Small intestine (tissue), 7 donors: ENCODE measurements around the gene C9orf72. TPM values are rescaled to one million over a fixed set of nuclear protein-coding genes. Genes with fewer than 3 reads are reported as not detected.

ENCODE experiments used
- DNase-seq, 2 donors: peaks; one replicate each; pipeline versions ENCODE4 v3.0.0 to v3.0.0-alpha.2; 2013
- FAIRE-seq: peaks from 2 replicates; lab custom pipeline; 2012; peaks lifted over from hg19 to GRCh38; lab: Jason Lieb, UNC
- H3K27ac ChIP-seq, 3 donors: one replicate each; pipeline ENCODE4 v1.5.1; 2013; ENCODE audit warnings: low read length in 2 of 3, mild to moderate bottlenecking in 2 of 3, control low read depth in 1 of 3, inconsistent platforms in 1 of 3, low read depth in 1 of 3, moderate library complexity in 1 of 3
- H3K27me3 ChIP-seq, 3 donors: one replicate each; pipeline ENCODE4 v1.6.1; 2013; ENCODE audit warnings: low read length in 3 of 3, inconsistent platforms in 1 of 3; ENCODE audit not compliant: control insufficient read depth in 3 of 3, insufficient read depth in 3 of 3
- H3K36me3 ChIP-seq, 3 donors: one replicate each; pipeline ENCODE4 v1.6.1; 2013; ENCODE audit warnings: low read length in 3 of 3, inconsistent platforms in 1 of 3, low read depth in 1 of 3, mild to moderate bottlenecking in 1 of 3, moderate library complexity in 1 of 3; ENCODE audit not compliant: control insufficient read depth in 3 of 3, insufficient read depth in 2 of 3
- H3K4me1 ChIP-seq, 3 donors: one replicate each; pipeline ENCODE4 v1.6.1; 2013; ENCODE audit warnings: low read length in 2 of 3, inconsistent platforms in 1 of 3, low read depth in 1 of 3, mild to moderate bottlenecking in 1 of 3, moderate library complexity in 1 of 3; ENCODE audit not compliant: control insufficient read depth in 3 of 3, insufficient read depth in 2 of 3
- H3K4me3 ChIP-seq, 3 donors: one replicate each; pipeline ENCODE4 v1.5.1; 2013; ENCODE audit warnings: low read length in 3 of 3, control low read depth in 1 of 3, inconsistent platforms in 1 of 3, low read depth in 1 of 3, mild to moderate bottlenecking in 1 of 3, moderate library complexity in 1 of 3
- H3K9me3 ChIP-seq, 2 donors: one replicate each; pipeline ENCODE4 v1.6.1; 2013; ENCODE audit warnings: low read depth in 1 of 2, low read length in 1 of 2; ENCODE audit not compliant: control insufficient read depth in 2 of 2, insufficient read depth in 1 of 2
- WGBS, 3 donors: extraction: QIAGEN DNeasy Blood & Tissue Kit; methylation state at CpG; one replicate each; pipeline ENCODE4 v1.1.7; 2013; 5-methylcytosine and 5-hydroxymethylcytosine counted together
- polyA plus RNA-seq, 4 donors: library from polyadenylated mRNA; stranded (reverse) in 3 of 4; unstranded in 1 of 4; fragments of 200-250 nt in 3 of 4; fragments of 120-200 nt in 1 of 4; gene quantifications; one replicate each; pipeline versions ENCODE4 v1.2.1 to v1.2.3, GENCODE V29; 2013
- donor health status: healthy with polysubstance abuse.
- donor health status: control.
- donor health status: control.
- donor health status: Bipolar disorder and iron deficiency.
- donor health status: healthy.

C9orf72 gene
- polyA plus RNA-seq, 4 donors = 4.2 to 27.6 (median 5.3) TPM

DNA sequence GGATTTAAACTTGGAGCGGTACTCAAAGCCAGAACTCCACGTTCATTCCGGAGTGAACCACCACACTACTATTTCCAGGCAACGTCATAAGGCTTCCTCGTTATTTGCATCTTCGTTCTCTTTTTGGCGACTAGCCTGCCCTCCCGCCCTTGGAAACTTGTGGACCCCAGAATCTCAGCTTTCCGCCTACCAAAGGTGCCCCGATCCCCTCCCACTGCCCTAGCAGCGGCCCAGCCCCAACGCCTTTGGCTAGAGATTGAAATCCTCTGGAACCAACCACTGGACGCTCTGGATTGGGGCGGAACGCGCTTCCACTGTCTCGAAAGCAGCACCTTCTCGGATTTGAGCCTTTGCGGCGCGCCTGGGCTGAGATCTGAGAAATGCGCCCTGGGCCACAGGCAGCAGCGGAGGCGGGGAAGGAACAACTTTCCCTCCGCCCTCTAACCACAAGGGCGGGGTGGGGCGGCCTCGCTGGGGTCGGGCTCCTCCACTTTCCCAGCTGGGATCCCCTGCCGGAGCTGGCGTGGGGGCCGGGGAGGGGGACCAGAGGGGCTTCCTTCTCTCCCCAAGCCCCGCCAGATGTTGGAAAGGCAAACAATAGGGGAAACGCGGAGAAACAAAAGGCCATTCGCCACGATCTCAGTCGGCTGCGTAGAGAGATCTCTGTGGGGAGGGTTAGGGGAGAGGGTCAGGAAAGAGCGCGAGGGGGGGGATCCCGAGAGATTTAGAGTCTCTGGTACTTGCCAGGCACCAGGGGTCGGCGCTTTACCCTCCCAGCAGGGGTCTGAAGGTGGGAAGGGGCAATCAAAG lies 45.0 kb downstream of the C9orf72 start:
- peak overlapping the region; percentile 75 to 89 (median 82) for H3K4me3 ChIP-seq
- peaks cover 0 to 8% (median 2%) of the 10 kb centered on the region in 3 donors for H3K4me1 ChIP-seq
- peaks cover 0 to 3% (median 2%) of the 10 kb centered on the region in 3 donors for H3K36me3 ChIP-seq
- peak overlapping the region; percentile 86 to 96 (median 94) for H3K27ac ChIP-seq
- H3K9me3 ChIP-seq = no peaks in the 10 kb centered on the region
- DNase-seq = peak; percentile 86 to 91
- FAIRE-seq = no peak
- no peaks in the 10 kb centered on the region for H3K27me3 ChIP-seq
- 0 to 5% (median 2%) methylated on average over 43 to 44 of the region's 44 CpGs for WGBS, 3 donors

DNA sequence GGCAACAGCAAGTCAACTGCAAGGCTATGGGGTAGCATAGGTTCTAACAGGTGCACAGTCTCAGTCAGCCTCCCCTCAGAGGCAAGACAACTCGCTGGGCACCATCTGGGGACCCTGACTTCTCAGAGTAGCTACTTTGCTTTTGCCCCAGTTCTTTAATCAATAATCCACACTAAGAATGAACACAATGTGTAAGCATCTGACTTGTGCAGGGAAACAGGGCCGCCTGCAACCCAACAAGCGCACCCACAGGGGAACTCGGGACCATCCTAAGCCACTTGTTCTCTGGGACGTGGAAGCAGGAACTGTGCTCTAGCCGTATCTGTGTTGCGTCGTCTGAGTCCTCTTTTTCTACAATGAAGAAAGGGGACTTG lies 45.6 kb downstream of the C9orf72 start:
- FAIRE-seq (no peak), DNase-seq (no peak)
- H3K36me3 ChIP-seq = peaks cover 0 to 3% (median 2%) of the 10 kb centered on the region in 3 donors
- H3K27ac ChIP-seq = peak overlapping the region; percentile 71 to 96 (median 94)
- no peaks in the 10 kb centered on the region for H3K27me3 ChIP-seq
- H3K4me1 ChIP-seq = peaks cover 0 to 8% (median 2%) of the 10 kb centered on the region in 3 donors
- 30 to 41% (median 38%) methylated on average over 8 of the region's 8 CpGs for WGBS, 3 donors
- H3K9me3 ChIP-seq = no peaks in the 10 kb centered on the region
- peak overlapping the region; percentile 75 to 89 (median 82) for H3K4me3 ChIP-seq

DNA sequence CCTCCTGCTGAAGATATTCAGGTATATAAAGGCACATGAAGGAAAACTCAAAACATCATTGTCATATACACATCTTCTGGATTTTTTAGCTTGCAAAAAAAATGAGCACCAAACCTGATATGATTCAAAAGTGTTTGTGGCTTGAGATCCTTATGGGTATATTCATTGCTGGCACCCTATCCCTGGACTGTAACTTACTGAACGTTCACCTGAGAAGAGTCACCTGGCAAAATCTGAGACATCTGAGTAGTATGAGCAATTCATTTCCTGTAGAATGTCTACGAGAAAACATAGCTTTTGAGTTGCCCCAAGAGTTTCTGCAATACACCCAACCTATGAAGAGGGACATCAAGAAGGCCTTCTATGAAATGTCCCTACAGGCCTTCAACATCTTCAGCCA lies 49.0 kb downstream of the C9orf72 start, which contains the start of gene IFNK:
IFNK (plus strand) TSS at position 55 of the 400 bp plus-strand sequence; CDS start at position 102, 47 bp downstream.
- FAIRE-seq = no peak

DNA sequence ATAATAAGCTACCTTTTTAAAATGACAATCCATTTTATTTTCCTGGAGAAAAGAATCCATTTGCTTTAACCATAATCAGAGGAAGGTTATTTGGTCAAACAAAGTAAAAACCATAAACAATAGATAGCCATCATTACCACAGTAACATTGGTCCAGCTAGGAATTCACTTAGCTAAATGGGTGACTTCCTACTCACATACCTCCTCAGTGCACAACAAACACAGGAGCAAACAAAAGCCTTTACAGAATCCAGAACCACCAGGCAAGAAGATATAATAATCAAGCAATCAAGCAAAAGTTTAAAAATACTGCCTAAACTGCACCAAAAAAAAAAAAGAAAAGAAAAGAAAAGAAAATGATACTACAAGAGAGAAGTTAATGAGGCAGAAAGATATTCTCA lies 50.1 kb downstream of the C9orf72 start:
- Histone ChIP-seq H3K9me3 (no peaks in the 10 kb centered on the region), H3K4me3 (no peak overlapping the region), H3K36me3 (peaks cover 0 to 8% (median 3%) of the 10 kb centered on the region in 3 donors), H3K4me1 (peaks cover 0 to 4% (median 0%) of the 10 kb centered on the region in 3 donors), H3K27me3 (no peaks in the 10 kb centered on the region), H3K27ac (no peak overlapping the region)
- no peak for DNase-seq
- no peak for FAIRE-seq

More for the DNA sequence above, 49.0 kb downstream of the C9orf72 start, which contains the start of gene IFNK:
- Histone ChIP-seq H3K4me1 (peaks cover 0 to 4% (median 0%) of the 10 kb centered on the region in 3 donors), H3K36me3 (peaks cover 0 to 8% (median 3%) of the 10 kb centered on the region in 3 donors), H3K27me3 (no peaks in the 10 kb centered on the region), H3K4me3 (no peak within 1 kb of the TSS), H3K9me3 (no peaks in the 10 kb centered on the region), H3K27ac (no peak within 1 kb of the TSS)
- 78 to 84% (median 83%) methylated on average over 2 of the region's 2 CpGs for WGBS, 3 donors
- DNase-seq = no peak

DNA sequence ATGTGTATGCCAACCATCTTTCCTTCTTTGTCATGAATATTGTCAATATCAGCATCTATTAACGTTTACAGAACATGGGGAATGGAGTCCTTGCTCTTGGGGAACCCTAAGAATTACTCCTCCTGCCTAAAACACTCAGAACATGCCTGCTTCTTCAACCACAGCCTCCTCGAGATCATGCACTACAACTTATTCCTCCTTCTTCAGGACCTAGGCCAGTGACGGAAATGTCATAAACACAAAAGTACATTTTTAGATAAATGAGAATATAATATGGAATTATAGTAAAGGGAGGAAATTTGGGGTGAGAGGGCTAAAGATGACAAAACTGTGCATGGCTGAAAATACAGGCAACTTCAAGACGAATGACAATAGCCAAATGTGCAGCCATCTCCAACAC lies 52.3 kb downstream of the C9orf72 start:
- DNase-seq = no peak
- 82 to 89% (median 86%) methylated on average over 4 of the region's 4 CpGs for WGBS, 3 donors
- FAIRE-seq = no peak

DNA sequence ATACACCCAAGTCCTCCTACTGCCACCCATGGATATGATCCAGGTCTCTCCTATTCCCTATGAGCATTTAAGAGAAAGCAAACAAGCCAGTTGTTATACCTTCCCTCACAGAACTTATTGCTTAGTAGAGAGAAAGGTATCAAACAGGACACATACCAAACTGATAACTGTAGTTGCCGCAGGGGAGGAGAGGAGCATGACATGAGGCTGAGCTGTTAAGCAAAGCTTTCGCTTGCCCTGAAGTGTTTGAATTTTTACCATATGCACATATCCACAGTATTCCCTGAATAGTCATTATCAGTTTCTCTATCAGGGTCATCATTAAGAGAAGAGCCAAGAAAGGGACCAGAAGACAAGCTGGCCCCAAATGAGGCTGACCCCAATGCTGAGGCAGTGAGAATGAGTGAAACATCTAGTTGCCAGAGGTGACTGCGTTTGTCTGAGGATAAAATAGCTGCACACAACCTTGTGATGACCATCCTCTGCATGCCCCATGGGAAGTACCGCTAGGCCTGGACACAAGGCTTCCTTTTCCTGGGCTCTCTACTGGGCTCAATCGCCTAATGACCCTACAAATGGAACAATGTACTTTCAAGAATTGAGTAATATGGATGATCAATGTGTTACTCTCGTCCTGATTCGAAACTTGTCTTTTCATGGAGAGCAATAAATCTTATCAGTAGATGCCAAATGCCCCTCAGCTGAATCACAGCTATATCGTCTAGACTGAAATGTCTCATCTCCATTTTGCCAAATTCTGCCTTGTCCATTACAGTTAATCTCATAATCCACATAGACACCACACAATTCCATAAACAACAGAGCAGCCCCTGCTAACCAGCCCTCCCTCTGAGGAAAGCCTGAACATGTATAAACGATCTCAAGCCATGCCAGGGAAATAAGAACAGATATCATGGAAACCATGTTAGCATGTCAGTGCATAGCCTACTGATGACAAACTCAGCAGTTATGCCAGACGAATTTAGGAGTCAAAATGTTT lies 53.5 kb downstream of the C9orf72 start:
- Histone ChIP-seq H3K27ac (no peak overlapping the region), H3K4me3 (no peak overlapping the region), H3K27me3 (no peaks in the 10 kb centered on the region), H3K9me3 (no peaks in the 10 kb centered on the region), H3K4me1 (no peaks in the 10 kb centered on the region), H3K36me3 (peaks cover 0 to 6% (median 5%) of the 10 kb centered on the region in 3 donors)
- WGBS, 3 donors = 69 to 81% (median 70%) methylated on average over 10 of the region's 10 CpGs
- FAIRE-seq (no peak), DNase-seq (no peak)

More for the DNA sequence above, 52.3 kb downstream of the C9orf72 start:
- H3K27me3 ChIP-seq = no peaks in the 10 kb centered on the region
- H3K4me1 ChIP-seq = no peaks in the 10 kb centered on the region
- no peaks in the 10 kb centered on the region for H3K9me3 ChIP-seq
- no peak overlapping the region for H3K27ac ChIP-seq
- H3K4me3 ChIP-seq = no peak overlapping the region
- peaks cover 0 to 6% (median 5%) of the 10 kb centered on the region in 3 donors for H3K36me3 ChIP-seq

DNA sequence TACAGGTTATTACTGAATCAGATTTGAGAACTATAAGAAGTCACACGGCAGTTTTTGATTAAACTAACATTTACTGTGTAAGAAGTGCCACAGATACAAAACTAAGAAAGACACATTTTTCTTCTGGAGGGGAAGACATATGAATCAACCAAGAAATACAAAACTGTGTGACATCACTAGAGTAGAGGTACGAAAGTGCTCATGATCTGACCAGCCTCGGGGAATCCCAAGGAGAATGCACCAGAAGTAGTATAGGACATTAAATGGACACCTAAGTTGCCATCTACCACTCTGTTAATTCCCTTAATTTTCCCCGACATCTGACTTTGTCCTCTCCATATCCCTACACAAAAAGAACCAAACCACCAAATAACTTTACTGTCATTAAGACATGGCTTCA lies 54.5 kb downstream of the C9orf72 start:
- Histone ChIP-seq H3K4me3 (no peak overlapping the region), H3K36me3 (peaks cover 0 to 6% (median 1%) of the 10 kb centered on the region in 3 donors), H3K27me3 (no peaks in the 10 kb centered on the region), H3K27ac (no peak overlapping the region), H3K9me3 (no peaks in the 10 kb centered on the region), H3K4me1 (peaks cover 0 to 4% (median 0%) of the 10 kb centered on the region in 3 donors)
- no peak for DNase-seq
- FAIRE-seq = no peak
- WGBS, 3 donors = 92% methylated on average over 4 of the region's 4 CpGs

DNA sequence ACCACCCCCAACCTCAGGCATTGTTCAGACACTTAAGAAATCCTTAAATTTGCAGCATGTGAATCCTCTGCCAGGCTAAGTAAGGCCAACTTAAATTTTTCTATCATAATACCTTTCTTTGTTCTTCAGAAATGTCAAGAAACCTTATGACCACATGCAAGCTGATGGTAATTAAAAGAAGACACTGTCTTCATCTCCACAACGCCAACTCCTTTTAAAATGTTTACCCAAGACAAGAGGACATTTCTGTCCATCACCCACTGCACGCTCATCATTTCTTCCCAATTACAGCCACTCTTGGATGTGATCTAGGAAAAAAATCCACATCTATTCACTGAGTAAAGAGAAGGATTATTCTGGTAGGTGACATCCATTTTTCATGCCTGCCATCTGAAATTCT lies 55.3 kb downstream of the C9orf72 start:
- Histone ChIP-seq H3K27ac (no peak overlapping the region), H3K36me3 (peaks cover 0 to 6% (median 1%) of the 10 kb centered on the region in 3 donors), H3K9me3 (no peaks in the 10 kb centered on the region), H3K27me3 (no peaks in the 10 kb centered on the region), H3K4me1 (peaks cover 0 to 7% (median 0%) of the 10 kb centered on the region in 3 donors), H3K4me3 (no peak overlapping the region)
- 91 to 99% (median 92%) methylated on average over 2 of the region's 2 CpGs for WGBS, 3 donors
- FAIRE-seq (no peak), DNase-seq (no peak)
